Measurements from ENCODE around the gene BCDIN3D. TPM values are rescaled to one million over a fixed set of nuclear protein-coding genes. Genes with fewer than 3 reads are reported as not detected.
"Not testable (repeated sequence)": the region's sequence is repeated elsewhere in the genome, so short reads cannot be mapped to it uniquely, and the experiment has no call there.

The BCDIN3D gene
- total RNA-seq, 1 experiment from 2014 or later, result 4.3 TPM

- H3K27ac ChIP-seq, result no peak overlapping the region
- no peaks in the 10 kb centered on the region for H3K36me3 ChIP-seq
- no peaks in the 10 kb centered on the region for H3K4me1 ChIP-seq (replicated peaks)
- no peak overlapping the region for H3K4me3 ChIP-seq
- no peaks in the 10 kb centered on the region for H3K9me3 ChIP-seq (replicated peaks)
- H3K27me3 ChIP-seq (replicated peaks), result no peaks in the 10 kb centered on the region; the same call in 1 of the 2 replicates
- no peak for DNase-seq (ENCODE audit: low read depth in 1 of 2, low spot score in 2 of 2)
These were observed 21.3 kb upstream of the BCDIN3D start for GRCh38 chr12:49863946-49864797.

- H3K27me3 ChIP-seq (replicated peaks); H3K27ac ChIP-seq; H3K36me3 ChIP-seq; H3K4me3 ChIP-seq; DNase-seq (ENCODE audit: low read depth in 1 of 2, low spot score in 2 of 2); H3K9me3 ChIP-seq (replicated peaks); H3K4me1 ChIP-seq (replicated peaks): not testable (repeated sequence)
These were observed 18.0 kb upstream of the BCDIN3D start for GRCh38 chr12:49860921-49861320.

- not testable (repeated sequence) for H3K36me3 ChIP-seq; H3K4me1 ChIP-seq (replicated peaks); H3K9me3 ChIP-seq (replicated peaks); H3K27ac ChIP-seq; DNase-seq (ENCODE audit: low read depth in 1 of 2, low spot score in 2 of 2); H3K4me3 ChIP-seq
- peaks cover 17% of the 10 kb centered on the region for H3K27me3 ChIP-seq (replicated peaks)
These were observed 13.0 kb upstream of the BCDIN3D start for GRCh38 chr12:49855890-49856289.

- no peak overlapping the region for H3K27ac ChIP-seq
- DNase-seq (ENCODE audit: low read depth in 1 of 2, low spot score in 2 of 2), result no peak
- H3K4me3 ChIP-seq, result no peak overlapping the region
- no peaks in the 10 kb centered on the region for H3K9me3 ChIP-seq (replicated peaks)
- peaks cover 21% of the 10 kb centered on the region for H3K27me3 ChIP-seq (replicated peaks)
- no peaks in the 10 kb centered on the region for H3K4me1 ChIP-seq (replicated peaks)
- H3K36me3 ChIP-seq, result no peaks in the 10 kb centered on the region
These were observed 12.1 kb upstream of the BCDIN3D start for GRCh38 chr12:49854976-49855375.

GRCh38 chr12:49853671-49854070 is 10.8 kb upstream of the BCDIN3D start:
- no peaks in the 10 kb centered on the region for H3K36me3 ChIP-seq
- peaks cover 21% of the 10 kb centered on the region for H3K27me3 ChIP-seq (replicated peaks)
- no peaks in the 10 kb centered on the region for H3K4me1 ChIP-seq (replicated peaks)
- H3K27ac ChIP-seq, result no peak overlapping the region
- no peak for DNase-seq (ENCODE audit: low read depth in 1 of 2, low spot score in 2 of 2)
- H3K9me3 ChIP-seq (replicated peaks), result no peaks in the 10 kb centered on the region
- H3K4me3 ChIP-seq, result no peak overlapping the region

GRCh38 chr12:49847161-49847560 is 4.3 kb upstream of the BCDIN3D start:
- Histone ChIP-seq H3K9me3 (replicated peaks) (no peaks in the 10 kb centered on the region), H3K27me3 (replicated peaks) (peaks cover 5% of the 10 kb centered on the region; the same call in 1 of the 2 replicates), H3K27ac (no peak overlapping the region), H3K4me3 (no peak overlapping the region), H3K36me3 (peaks cover 4% of the 10 kb centered on the region; the same call in 1 of the 2 replicates), H3K4me1 (replicated peaks) (peaks cover 11% of the 10 kb centered on the region)
- DNase-seq (ENCODE audit: low read depth in 1 of 2, low spot score in 2 of 2), result no peak

- H3K4me1 ChIP-seq (replicated peaks), result peaks cover 19% of the 10 kb centered on the region
These were observed 3.1 kb upstream of the BCDIN3D start for GRCh38 chr12:49846032-49846431.

GRCh38 chr12:49843876-49844437 is 1.1 kb upstream of the BCDIN3D start:
- Histone ChIP-seq H3K36me3 (peaks cover 4% of the 10 kb centered on the region; the same call in 1 of the 2 replicates), H3K9me3 (replicated peaks) (no peaks in the 10 kb centered on the region), H3K27me3 (replicated peaks) (no peaks in the 10 kb centered on the region; the same call in 1 of the 2 replicates), H3K27ac (no peak overlapping the region), H3K4me1 (replicated peaks) (peaks cover 19% of the 10 kb centered on the region), H3K4me3 (no peak overlapping the region)
- DNase-seq (ENCODE audit: low read depth in 1 of 2, low spot score in 2 of 2), result no peak

More at GRCh38 chr12:49846032-49846431, 3.1 kb upstream of the BCDIN3D start:
- H3K27me3 ChIP-seq (replicated peaks), result peaks cover 5% of the 10 kb centered on the region; the same call in 1 of the 2 replicates
- peaks cover 4% of the 10 kb centered on the region; the same call in 1 of the 2 replicates for H3K36me3 ChIP-seq
- H3K4me3 ChIP-seq, result no peak overlapping the region
- H3K9me3 ChIP-seq (replicated peaks), result no peaks in the 10 kb centered on the region
- DNase-seq (ENCODE audit: low read depth in 1 of 2, low spot score in 2 of 2), result no peak
- H3K27ac ChIP-seq, result no peak overlapping the region

- H3K27ac ChIP-seq, result peak overlapping the region; percentile 50
- H3K9me3 ChIP-seq (replicated peaks), result no peaks in the 10 kb centered on the region
- H3K4me3 ChIP-seq, result peak overlapping the region; percentile 64
- peaks cover 5% of the 10 kb centered on the region for H3K36me3 ChIP-seq
- peaks cover 19% of the 10 kb centered on the region for H3K4me1 ChIP-seq (replicated peaks)
- DNase-seq (ENCODE audit: low read depth in 1 of 2, low spot score in 2 of 2), result no peak
- no peaks in the 10 kb centered on the region for H3K27me3 ChIP-seq (replicated peaks)
These were observed 505 bp upstream of the BCDIN3D start for GRCh38 chr12:49843411-49843810.

- Histone ChIP-seq H3K4me1 (replicated peaks) (peaks cover 19% of the 10 kb centered on the region), H3K9me3 (replicated peaks) (no peaks in the 10 kb centered on the region), H3K36me3 (peaks cover 10% of the 10 kb centered on the region), H3K27ac (no peak overlapping the region), H3K4me3 (no peak overlapping the region), H3K27me3 (replicated peaks) (no peaks in the 10 kb centered on the region)
- peak in 1 of 2 experiments; percentile 47 for DNase-seq (ENCODE audit: low read depth in 1 of 2, low spot score in 2 of 2)
These were observed 3.8 kb downstream of the BCDIN3D start for GRCh38 chr12:49838973-49839633.

GRCh38 chr12:49832836-49833421 is 10.0 kb downstream of the BCDIN3D start:
- Histone ChIP-seq H3K4me3 (no peak overlapping the region), H3K4me1 (replicated peaks) (peaks cover 17% of the 10 kb centered on the region), H3K9me3 (replicated peaks) (no peaks in the 10 kb centered on the region), H3K36me3 (peaks cover under 1% of the 10 kb centered on the region; the same call in 1 of the 2 replicates), H3K27ac (0 out of 2 replicates have a peak overlapping the region, but pooled peaks have one; percentile 20), H3K27me3 (replicated peaks) (no peaks in the 10 kb centered on the region)
- DNase-seq (ENCODE audit: low read depth in 1 of 2, low spot score in 2 of 2), result peak in 1 of 2 experiments; percentile 20

- Histone ChIP-seq H3K9me3 (replicated peaks) (no peaks in the 10 kb centered on the region), H3K27ac (no peak overlapping the region), H3K4me3 (no peak overlapping the region), H3K27me3 (replicated peaks) (no peaks in the 10 kb centered on the region), H3K4me1 (replicated peaks) (peaks cover 26% of the 10 kb centered on the region), H3K36me3 (peaks cover 10% of the 10 kb centered on the region)
- no peak for DNase-seq (ENCODE audit: low read depth in 1 of 2, low spot score in 2 of 2)
These were observed 11.2 kb downstream of the BCDIN3D start for GRCh38 chr12:49831717-49832116.

Data from SJSA1 (cell line).